Astrocyte (in vitro differentiated cells and primary cell): ENCODE data around the gene CALHM2.

Experiments used
- EZH2 ChIP-seq: IDR thresholded peaks from 2 replicates; pipeline ENCODE4 v1.6.1; 2012; ENCODE audit warnings: mild to moderate bottlenecking, low read length, inconsistent platforms; ENCODE audit not compliant: insufficient read depth
- TF ChIP-seq, protein P1 (sequence below): IDR thresholded peaks from 2 replicates; pipeline ENCODE4 v1.5.1; 2011; ENCODE audit warnings: low read depth, mild to moderate bottlenecking, inconsistent platforms, low read length, moderate library complexity; ENCODE audit not compliant: insufficient read depth

DNA sequence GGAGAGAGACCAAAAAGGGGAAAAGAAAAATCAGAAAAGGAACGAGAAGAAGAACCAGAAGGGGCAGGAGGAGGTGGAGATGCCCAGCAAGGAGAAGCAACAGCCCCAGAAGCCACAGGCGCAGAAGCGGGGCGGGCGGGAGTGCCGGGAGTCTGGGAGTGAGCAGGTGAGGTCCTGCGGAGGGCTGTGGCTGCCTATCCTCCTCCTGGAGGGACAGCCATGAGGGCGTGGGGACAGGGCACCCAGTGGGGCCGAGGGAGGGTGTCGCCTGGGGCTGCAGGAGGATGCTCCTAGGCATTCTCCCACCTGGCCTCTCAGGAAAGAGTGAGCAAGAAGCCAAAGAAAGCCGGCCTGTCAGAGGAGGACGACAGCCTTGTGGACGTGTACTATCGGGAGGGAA is 11.8 kb downstream of the CALHM2 start:
- TF ChIP-seq EZH2 = no peak
- TF ChIP-seq, protein P1, sequence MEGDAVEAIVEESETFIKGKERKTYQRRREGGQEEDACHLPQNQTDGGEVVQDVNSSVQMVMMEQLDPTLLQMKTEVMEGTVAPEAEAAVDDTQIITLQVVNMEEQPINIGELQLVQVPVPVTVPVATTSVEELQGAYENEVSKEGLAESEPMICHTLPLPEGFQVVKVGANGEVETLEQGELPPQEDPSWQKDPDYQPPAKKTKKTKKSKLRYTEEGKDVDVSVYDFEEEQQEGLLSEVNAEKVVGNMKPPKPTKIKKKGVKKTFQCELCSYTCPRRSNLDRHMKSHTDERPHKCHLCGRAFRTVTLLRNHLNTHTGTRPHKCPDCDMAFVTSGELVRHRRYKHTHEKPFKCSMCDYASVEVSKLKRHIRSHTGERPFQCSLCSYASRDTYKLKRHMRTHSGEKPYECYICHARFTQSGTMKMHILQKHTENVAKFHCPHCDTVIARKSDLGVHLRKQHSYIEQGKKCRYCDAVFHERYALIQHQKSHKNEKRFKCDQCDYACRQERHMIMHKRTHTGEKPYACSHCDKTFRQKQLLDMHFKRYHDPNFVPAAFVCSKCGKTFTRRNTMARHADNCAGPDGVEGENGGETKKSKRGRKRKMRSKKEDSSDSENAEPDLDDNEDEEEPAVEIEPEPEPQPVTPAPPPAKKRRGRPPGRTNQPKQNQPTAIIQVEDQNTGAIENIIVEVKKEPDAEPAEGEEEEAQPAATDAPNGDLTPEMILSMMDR = no peak
